HUDEP-2 (cell line): Measurements from ENCODE around the gene HKDC1.
"Not testable (repeated sequence)": the region's sequence is repeated elsewhere in the genome, so short reads cannot be mapped to it uniquely, and the experiment has no call there.

ENCODE experiments used
- DNase-seq, 76 experiments: peaks; one replicate each; lab custom pipeline; 2025; ENCODE audit not compliant: unreplicated experiment in 76 of 76; lab: John Stamatoyannopoulos, UW

The HKDC1 gene

GRCh38 chr10:69241575-69241974 is 21.4 kb downstream of the HKDC1 start:
- DNase-seq, result peak in 36 of 76 experiments; percentile 7 to 76 (median 26)

GRCh38 chr10:69242040-69242851 is 22.1 kb downstream of the HKDC1 start:
- peak in 75 of 76 experiments; percentile 7 to 86 (median 67) for DNase-seq

GRCh38 chr10:69242852-69243212 is 22.7 kb downstream of the HKDC1 start:
- peak in 3 of 76 experiments; percentile 12 to 15 (median 14) for DNase-seq

GRCh38 chr10:69243817-69244216 is 23.7 kb downstream of the HKDC1 start:
- no peak for DNase-seq

- DNase-seq, result no peak
Measured at GRCh38 chr10:69246036-69246435, 25.9 kb downstream of the HKDC1 start.

GRCh38 chr10:69246581-69247312 is 26.6 kb downstream of the HKDC1 start:
- no peak for DNase-seq

- no peak for DNase-seq
Measured at GRCh38 chr10:69247313-69247710, 27.2 kb downstream of the HKDC1 start.

GRCh38 chr10:69248117-69248730 is 28.1 kb downstream of the HKDC1 start:
- no peak for DNase-seq

- no peak for DNase-seq
Measured at GRCh38 chr10:69250041-69250440, 29.9 kb downstream of the HKDC1 start.

- DNase-seq, result not testable (repeated sequence)
Measured at GRCh38 chr10:69251417-69251816, 31.3 kb downstream of the HKDC1 start.

- DNase-seq, result no peak
Measured at GRCh38 chr10:69253171-69253570, 33.0 kb downstream of the HKDC1 start.

GRCh38 chr10:69254877-69255276 is 34.7 kb downstream of the HKDC1 start:
- DNase-seq, result no peak

GRCh38 chr10:69259547-69260243 is 39.6 kb downstream of the HKDC1 start:
- no peak for DNase-seq

GRCh38 chr10:69261184-69261583 is 41.1 kb downstream of the HKDC1 start:
- no peak for DNase-seq

GRCh38 chr10:69262292-69262751 is 42.2 kb downstream of the HKDC1 start:
- no peak for DNase-seq

- peak in 2 of 76 experiments; percentile 4 to 23 for DNase-seq
Measured at GRCh38 chr10:69265521-69265920, 45.4 kb downstream of the HKDC1 start.

GRCh38 chr10:69268761-69269416 is 48.8 kb downstream of the HKDC1 start:
- DNase-seq, result no peak

GRCh38 chr10:69269761-69270160 is 49.6 kb downstream of the HKDC1 start:
- DNase-seq, result no peak

- DNase-seq, result no peak
Measured at GRCh38 chr10:69270990-69271389, 50.9 kb downstream of the HKDC1 start.

GRCh38 chr10:69272624-69273023 is 52.5 kb downstream of the HKDC1 start:
- no peak for DNase-seq
